ENCODE measurements around the gene ODAD4. TPM values are rescaled to one million over a fixed set of nuclear protein-coding genes. Genes with fewer than 3 reads are reported as not detected.

ODAD4 gene, protein sequence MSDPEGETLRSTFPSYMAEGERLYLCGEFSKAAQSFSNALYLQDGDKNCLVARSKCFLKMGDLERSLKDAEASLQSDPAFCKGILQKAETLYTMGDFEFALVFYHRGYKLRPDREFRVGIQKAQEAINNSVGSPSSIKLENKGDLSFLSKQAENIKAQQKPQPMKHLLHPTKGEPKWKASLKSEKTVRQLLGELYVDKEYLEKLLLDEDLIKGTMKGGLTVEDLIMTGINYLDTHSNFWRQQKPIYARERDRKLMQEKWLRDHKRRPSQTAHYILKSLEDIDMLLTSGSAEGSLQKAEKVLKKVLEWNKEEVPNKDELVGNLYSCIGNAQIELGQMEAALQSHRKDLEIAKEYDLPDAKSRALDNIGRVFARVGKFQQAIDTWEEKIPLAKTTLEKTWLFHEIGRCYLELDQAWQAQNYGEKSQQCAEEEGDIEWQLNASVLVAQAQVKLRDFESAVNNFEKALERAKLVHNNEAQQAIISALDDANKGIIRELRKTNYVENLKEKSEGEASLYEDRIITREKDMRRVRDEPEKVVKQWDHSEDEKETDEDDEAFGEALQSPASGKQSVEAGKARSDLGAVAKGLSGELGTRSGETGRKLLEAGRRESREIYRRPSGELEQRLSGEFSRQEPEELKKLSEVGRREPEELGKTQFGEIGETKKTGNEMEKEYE
- 0.74 and 1.1 TPM in 2 replicates for total RNA-seq

GRCh38 chr17:41930009-41930832 lies at the start of gene ODAD4:
Gene ODAD4, plus strand, starts transcription at chr17:41930617. Its CDS starts 107 bp downstream, at chr17:41930724.

DNA sequence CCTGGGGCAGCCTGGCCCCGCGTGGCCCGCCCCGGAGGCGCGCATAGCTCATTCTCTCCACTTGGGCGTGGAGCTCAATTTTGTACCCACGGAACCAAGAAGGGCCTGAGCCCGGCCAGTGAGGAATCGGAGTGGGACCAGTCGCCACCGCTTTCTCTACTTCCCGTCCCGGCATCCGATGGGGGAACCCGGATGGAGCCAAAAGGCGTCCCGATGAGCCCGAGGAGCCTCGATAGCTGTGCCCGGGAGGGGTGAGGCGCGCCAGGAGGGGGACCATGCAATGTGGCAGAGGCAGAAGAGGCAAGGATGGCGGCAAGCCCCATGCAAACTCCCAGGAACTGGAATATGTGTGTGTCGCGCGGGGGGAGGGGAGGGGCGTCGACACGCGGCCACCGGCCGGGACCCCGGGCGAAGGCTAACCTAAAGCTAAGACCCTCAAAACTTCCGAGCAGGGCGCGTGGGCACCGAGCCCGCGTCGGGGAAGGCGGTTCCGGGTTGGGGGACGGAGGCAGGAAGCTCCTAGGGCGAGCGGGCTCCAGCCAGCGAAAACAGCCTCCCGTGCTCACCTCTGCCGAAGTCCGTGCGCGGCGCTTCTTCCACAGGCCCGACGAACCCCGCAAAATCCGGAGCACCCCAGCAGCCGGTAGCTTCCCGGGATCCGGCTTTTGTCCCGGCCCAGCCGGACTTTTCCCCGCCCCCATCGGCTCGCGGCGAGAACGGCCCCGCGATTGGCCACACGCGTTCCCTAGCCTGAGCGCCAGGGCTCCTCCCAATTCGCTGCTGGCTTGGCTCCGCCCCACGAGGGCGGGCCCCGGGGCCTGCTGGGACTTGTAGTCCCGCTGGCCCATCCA lies 11.9 kb upstream of the ODAD4 start, which contains the start of gene ACLY:
Gene ACLY, minus strand, starts transcription at position 638 of the 851 bp plus-strand sequence. CDS start 5,078 bp downstream, outside the sequence.

GRCh38 chr17:41966463-41967140 lies 36.2 kb downstream of the ODAD4 start, which contains the start of gene CNP:
Gene CNP, plus strand, starts transcription at chr17:41966795. Its CDS starts 90 bp downstream, at chr17:41966885.

Other genes with a start within 250 kb of the ODAD4 start
- gene EIF1, start 241.7 kb upstream of the ODAD4 start, total RNA-seq, result 90.0 and 97.9 TPM in 2 replicates
- gene GAST, start 218.3 kb upstream of the ODAD4 start, total RNA-seq, result not detected in 2 replicates
- gene HAP1, start 196.0 kb upstream of the ODAD4 start, total RNA-seq, result under 0.01 and 0.18 TPM in 2 replicates
- 13.8 and 14.1 TPM in 2 replicates for gene JUP, start 143.9 kb upstream of the ODAD4 start, total RNA-seq
- 86.2 and 106 TPM in 2 replicates for gene P3H4, start 118.7 kb upstream of the ODAD4 start, total RNA-seq
- 293 and 454 TPM in 2 replicates for gene FKBP10, start 117.6 kb upstream of the ODAD4 start, total RNA-seq
- gene NT5C3B, start 94.4 kb upstream of the ODAD4 start, total RNA-seq, result 78.4 and 83.1 TPM in 2 replicates
- 0.43 and 0.55 TPM in 2 replicates for gene KLHL10, start 92.8 kb upstream of the ODAD4 start, total RNA-seq
- gene KLHL11, start 65.2 kb upstream of the ODAD4 start, total RNA-seq, result 26.0 and 26.2 TPM in 2 replicates
- gene ACLY, start 11.7 kb upstream of the ODAD4 start, total RNA-seq, result 260 and 291 TPM in 2 replicates
- gene CNP, start 36.2 kb downstream of the ODAD4 start, total RNA-seq, result 50.9 and 64.7 TPM in 2 replicates
- gene DNAJC7, start 86.8 kb downstream of the ODAD4 start, total RNA-seq, result 69.9 and 78.6 TPM in 2 replicates
- gene NKIRAS2, start 89.5 kb downstream of the ODAD4 start, total RNA-seq, result 19.2 and 23.9 TPM in 2 replicates
- 0.09 and 0.14 TPM in 2 replicates for gene C17orf113, start 120.0 kb downstream of the ODAD4 start, total RNA-seq
- gene ZNF385C, start 167.9 kb downstream of the ODAD4 start, total RNA-seq, result under 0.01 TPM in 1 of 2 replicates, not detected in the other
- 9.8 and 10.5 TPM in 2 replicates for gene DHX58, start 182.1 kb downstream of the ODAD4 start, total RNA-seq
- gene KAT2A, start 190.8 kb downstream of the ODAD4 start, total RNA-seq, result 3.8 and 7.1 TPM in 2 replicates
- not detected in 2 replicates for gene HSPB9, start 192.2 kb downstream of the ODAD4 start, total RNA-seq
- 53.9 and 58.8 TPM in 2 replicates for gene RAB5C, start 224.4 kb downstream of the ODAD4 start, total RNA-seq